H9 (cell line): Measurements from ENCODE around the gene TOM1L2. TPM values are rescaled to one million over a fixed set of nuclear protein-coding genes. Genes with fewer than 3 reads are reported as not detected.

ENCODE experiments used
- DNase-seq: peaks from one replicate; pipeline ENCODE4 v3.0.0-alpha.2; 2017
- H2AFZ ChIP-seq: one replicate; pipeline ENCODE4 v1.6.1; 2013; ENCODE audit warnings: mild to moderate bottlenecking, low read length, control low read depth, moderate library complexity
- H2AK5ac ChIP-seq: 2 replicates; pipeline ENCODE4 v1.6.1; 2013; ENCODE audit warnings: low read length, control low read depth, mixed read lengths; ENCODE audit not compliant: insufficient read length
- H2BK120ac ChIP-seq: one replicate; pipeline ENCODE4 v1.6.1; 2013; ENCODE audit warnings: low read depth, mild to moderate bottlenecking, low read length, control low read depth, inconsistent platforms; ENCODE audit not compliant: poor library complexity, severe bottlenecking
- H2BK12ac ChIP-seq: 2 replicates; pipeline ENCODE4 v1.6.1; 2013; ENCODE audit warnings: low read length, control low read depth, mixed read lengths, low read depth; ENCODE audit not compliant: insufficient read length
- H2BK15ac ChIP-seq: 2 replicates; pipeline ENCODE4 v1.6.1; 2013; ENCODE audit warnings: low read depth, low read length, control low read depth
- H2BK20ac ChIP-seq: one replicate; pipeline ENCODE4 v1.6.1; 2013; ENCODE audit warnings: low read depth, mild to moderate bottlenecking, low read length, control low read depth, inconsistent platforms; ENCODE audit not compliant: poor library complexity, severe bottlenecking
- H2BK5ac ChIP-seq: 2 replicates; pipeline ENCODE4 v1.6.1; 2013; ENCODE audit warnings: low read length, control low read depth, mixed read lengths; ENCODE audit not compliant: insufficient read length
- H3K14ac ChIP-seq: 2 replicates; pipeline ENCODE4 v1.6.1; 2013; ENCODE audit warnings: low read length, control low read depth; ENCODE audit not compliant: insufficient read depth
- H3K18ac ChIP-seq: 2 replicates; pipeline ENCODE4 v1.6.1; 2013; ENCODE audit warnings: low read depth, mild to moderate bottlenecking, mixed read lengths, low read length, control low read depth; ENCODE audit not compliant: insufficient read length
- H3K23ac ChIP-seq: 2 replicates; pipeline ENCODE4 v1.6.1; 2013; ENCODE audit warnings: low read length, control low read depth, mixed read lengths, low read depth; ENCODE audit not compliant: insufficient read length
- H3K23me2 ChIP-seq: 2 replicates; pipeline ENCODE4 v1.6.1; 2013; ENCODE audit warnings: low read depth, mild to moderate bottlenecking, mixed read lengths, low read length, control low read depth; ENCODE audit not compliant: insufficient read length, poor library complexity, severe bottlenecking
- H3K27ac ChIP-seq: 2 replicates; pipeline ENCODE4 v1.5.1; 2013; ENCODE audit warnings: low read length, control low read depth, mixed read lengths, low read depth; ENCODE audit not compliant: insufficient read length
- H3K27me3 ChIP-seq: 2 replicates; pipeline ENCODE4 v1.6.1; 2013; ENCODE audit warnings: low read length, control low read depth, inconsistent platforms; ENCODE audit not compliant: insufficient read depth
- H3K4ac ChIP-seq: 2 replicates; pipeline ENCODE4 v1.6.1; 2013; ENCODE audit warnings: low read depth, mild to moderate bottlenecking, control low read depth, inconsistent platforms, low read length, moderate library complexity
- H3K4me1 ChIP-seq: 2 replicates; pipeline ENCODE4 v1.6.1; 2013; ENCODE audit warnings: low read length, control low read depth, inconsistent platforms; ENCODE audit not compliant: insufficient read depth
- H3K4me2 ChIP-seq: 2 replicates; pipeline ENCODE4 v1.6.1; 2013; ENCODE audit warnings: low read length, control low read depth, mixed read lengths; ENCODE audit not compliant: insufficient read length, insufficient read depth
- H3K56ac ChIP-seq: 2 replicates; pipeline ENCODE4 v1.6.1; 2013; ENCODE audit warnings: low read depth, mild to moderate bottlenecking, mixed read lengths, low read length, control low read depth; ENCODE audit not compliant: insufficient read length
- H3K79me1 ChIP-seq: 2 replicates; pipeline ENCODE4 v1.6.1; 2013; ENCODE audit warnings: low read depth, mild to moderate bottlenecking, moderate library complexity, low read length, control low read depth, inconsistent platforms; ENCODE audit not compliant: insufficient read depth, poor library complexity, severe bottlenecking
- H3K79me2 ChIP-seq: 2 replicates; pipeline ENCODE4 v1.6.1; 2013; ENCODE audit warnings: low read length, control low read depth, inconsistent platforms; ENCODE audit not compliant: insufficient read depth
- H3K9ac ChIP-seq: 2 replicates; pipeline ENCODE4 v1.6.1; 2013; ENCODE audit warnings: low read length, control low read depth, mixed read lengths; ENCODE audit not compliant: insufficient read length; ENCODE audit errors: extremely low read depth
- H3K9me3 ChIP-seq: one replicate; pipeline ENCODE4 v1.6.1; 2013; ENCODE audit warnings: low read depth, low read length, inconsistent platforms; ENCODE audit not compliant: control insufficient read depth
- H3T11ph ChIP-seq: one replicate; pipeline ENCODE4 v1.6.1; 2013; ENCODE audit warnings: mild to moderate bottlenecking, low read length, control low read depth, inconsistent platforms
- H4K20me1 ChIP-seq: one replicate; pipeline ENCODE4 v1.6.1; 2013; ENCODE audit not compliant: control insufficient read depth, insufficient read length, insufficient read depth
- H4K5ac ChIP-seq: 2 replicates; pipeline ENCODE4 v1.6.1; 2013; ENCODE audit warnings: low read depth, mild to moderate bottlenecking, mixed read lengths, low read length, control low read depth; ENCODE audit not compliant: insufficient read length
- H4K8ac ChIP-seq: replicated peaks from 2 replicates; pipeline ENCODE4 v1.6.1; 2013; ENCODE audit warnings: low read length, control low read depth, mixed read lengths, low read depth; ENCODE audit not compliant: insufficient read length
- H4K91ac ChIP-seq: 2 replicates; pipeline ENCODE4 v1.6.1; 2013; ENCODE audit warnings: low read depth, mild to moderate bottlenecking, moderate library complexity, mixed read lengths, low read length, control low read depth; ENCODE audit not compliant: insufficient read length
- H3K27ac Mint-ChIP-seq, 3 experiments: 2 replicates in 2 of 3; 3 replicates in 1 of 3; pipeline ENCODE4 v1.8.0; 2020 to 2021; ENCODE audit warnings: mixed read lengths in 3 of 3, mild to moderate bottlenecking in 1 of 3, moderate library complexity in 1 of 3
- H3K27me3 Mint-ChIP-seq: 2 replicates; pipeline ENCODE4 v1.8.0; 2021; ENCODE audit warnings: low read depth, mild to moderate bottlenecking, moderate library complexity, mixed read lengths
- H3K36me3 Mint-ChIP-seq, 3 experiments: 2 replicates in 2 of 3; 3 replicates in 1 of 3; pipeline ENCODE4 v1.8.0; 2020 to 2021; ENCODE audit warnings: low read depth in 3 of 3, mixed read lengths in 3 of 3; ENCODE audit not compliant: insufficient read depth in 1 of 3
- H3K4me1 Mint-ChIP-seq, 2 experiments: 2 replicates each; pipeline ENCODE4 v1.8.0; 2020; ENCODE audit warnings: mixed read lengths in 2 of 2
- H3K4me3 Mint-ChIP-seq, 2 experiments: 2 replicates in 1 of 2; 3 replicates in 1 of 2; pipeline ENCODE4 v1.8.0; 2020 to 2021; ENCODE audit warnings: mild to moderate bottlenecking in 2 of 2, mixed read lengths in 2 of 2, moderate library complexity in 1 of 2
- H3K9me3 Mint-ChIP-seq, 2 experiments: 2 replicates in 1 of 2; 3 replicates in 1 of 2; pipeline ENCODE4 v1.8.0; 2020; ENCODE audit warnings: mild to moderate bottlenecking in 2 of 2, mixed read lengths in 2 of 2, moderate library complexity in 1 of 2
- CTCF ChIP-seq: fragments of 200-600 bp; sonication (generic); conservative IDR thresholded peaks from 3 replicates; pipeline ENCODE4 v1.8.0; 2021; ENCODE audit warnings: antibody characterized with exemption, mild to moderate bottlenecking
- WGBS: extraction: QIAGEN DNeasy Blood & Tissue Kit; methylation state at CpG from one replicate; pipeline ENCODE4 v1.1.7; 2013; ENCODE audit warnings: missing lambda C conversion rate, low lambda C conversion rate, mixed read lengths; ENCODE audit not compliant: insufficient read length; ENCODE audit errors: extremely low coverage; 5-methylcytosine and 5-hydroxymethylcytosine counted together
- total RNA-seq: library from RNA; stranded (reverse); gene quantifications from 2 replicates; pipeline ENCODE4 v1.2.1, GENCODE V29; 2021

The TOM1L2 gene
- total RNA-seq, 1 experiment from 2014 or later: 4.6 TPM

- Histone ChIP-seq H3K4ac (no peak overlapping the region), H3K4me2 (no peak overlapping the region), H3K79me1 (no peaks in the 10 kb centered on the region), H3K79me2 (no peaks in the 10 kb centered on the region), H3T11ph (no peak overlapping the region), H3K9me3 (no peaks in the 10 kb centered on the region), H4K91ac (no peak overlapping the region), H2BK20ac (no peak overlapping the region), H3K27ac (no peak overlapping the region), H2BK12ac (no peak overlapping the region), H4K5ac (no peak overlapping the region), H3K18ac (no peak overlapping the region), H3K56ac (no peak overlapping the region), H4K20me1 (no peaks in the 10 kb centered on the region), H4K8ac (no peak overlapping the region), H3K23ac (no peak overlapping the region), H3K9ac (no peak overlapping the region), H3K4me1 (no peaks in the 10 kb centered on the region), H2BK15ac (no peak overlapping the region), H2AK5ac (no peak overlapping the region), H2AFZ (no peak overlapping the region), H2BK5ac (no peak overlapping the region), H3K27me3 (no peaks in the 10 kb centered on the region), H3K14ac (no peak overlapping the region), H2BK120ac (no peak overlapping the region), H3K23me2 (no peaks in the 10 kb centered on the region)
- Mint-ChIP-seq H3K36me3 (no peaks in the 10 kb centered on the region), H3K4me3 (no peak overlapping the region), H3K9me3 (no peaks in the 10 kb centered on the region), H3K27ac (no peak overlapping the region), H3K4me1 (peaks cover 5 to 10% of the 10 kb centered on the region in 2 experiments; a peak in 3 of 4 replicates), H3K27me3 (no peaks in the 10 kb centered on the region; the same call in 1 of the 2 replicates)
- WGBS: no CpG with 5 or more reads among the region's 3 CpGs
- DNase-seq: no peak
- TF ChIP-seq CTCF: no peak
Observed at GRCh38 chr17:17934806-17935205, 37.4 kb downstream of the TOM1L2 start.
